Right renal pelvis (tissue), 4 donors: Measurements from ENCODE around the gene RCBTB1. TPM values are rescaled to one million over a fixed set of nuclear protein-coding genes. Genes with fewer than 3 reads are reported as not detected.
A peak's percentile ranks its signal among the peaks of the same experiment; 100 is the strongest.
"Not testable (repeated sequence)": the region's sequence is repeated elsewhere in the genome, so short reads cannot be mapped to it uniquely, and the experiment has no call there.

Experiments used
- DNase-seq, 4 donors: peaks; one replicate each; pipeline ENCODE4 v3.0.0-alpha.2; 2013; ENCODE audit warnings: low read depth in 4 of 4, low spot score in 3 of 4, missing footprints in 1 of 4
- polyA plus RNA-seq, 4 donors: library from polyadenylated mRNA; unstranded; fragments of 120-200 nt; gene quantifications; one replicate each; pipeline ENCODE4 v1.2.1, GENCODE V29; 2013; ENCODE audit not compliant: insufficient read length in 4 of 4

RCBTB1 gene
- 10 to 100 TPM; 37.2 to 47.7 (median 43.9) TPM for polyA plus RNA-seq

DNA sequence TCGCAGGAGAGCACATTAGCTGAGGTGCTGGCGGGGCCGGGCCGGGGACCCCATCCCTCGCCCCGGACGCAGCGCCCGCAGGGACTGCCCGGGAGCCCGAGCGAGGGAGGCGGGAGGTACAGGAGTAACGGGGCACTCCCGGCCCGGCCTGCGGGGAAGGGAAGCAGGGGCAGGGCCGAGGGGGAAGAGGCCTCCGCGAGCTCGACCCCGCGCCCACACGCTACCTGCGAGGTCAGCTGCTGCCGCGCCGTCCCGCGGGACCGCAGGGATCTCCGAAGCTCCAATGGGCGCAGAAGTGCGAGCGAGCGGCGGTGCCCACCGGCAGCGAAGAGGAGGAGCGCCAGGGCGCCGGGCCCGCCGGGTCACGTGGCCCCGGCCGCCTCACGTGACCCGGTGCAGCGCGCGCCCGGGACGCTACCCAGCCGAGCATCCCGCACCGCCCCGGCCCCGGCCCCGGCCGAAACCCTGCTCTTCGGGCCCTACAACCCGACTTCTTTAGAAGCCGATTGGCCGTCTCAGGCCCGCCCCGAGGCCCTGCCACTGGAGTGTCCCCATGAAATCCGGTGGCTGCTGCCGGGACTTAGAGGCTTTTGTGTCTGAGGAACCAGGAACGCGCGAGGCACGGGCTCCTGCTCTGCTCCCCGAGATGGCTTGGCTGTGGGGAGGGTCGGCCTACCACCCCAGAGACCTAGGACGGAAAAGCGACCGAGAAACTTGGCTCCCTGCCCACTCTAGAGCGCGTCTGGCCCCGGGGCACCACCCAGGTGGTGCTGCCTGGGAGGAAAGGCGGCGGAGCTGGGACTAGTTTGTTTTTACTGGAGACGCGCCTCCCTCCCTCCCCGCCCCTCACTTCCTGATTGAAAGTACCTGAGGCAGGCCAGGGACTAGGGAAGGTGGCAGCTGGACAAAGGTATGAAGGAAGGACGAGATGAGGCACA is at the start of gene RCBTB1:
TSS of gene RCBTB1 (minus strand) at position 339 of the 938 bp plus-strand sequence. CDS start 18,279 bp downstream, outside the sequence.
- DNase-seq, result peak in 3 of 4 donors; percentile 40 to 60 (median 60)

GRCh38 chr13:49633710-49634109 is 48.4 kb upstream of the RCBTB1 start:
- no peak for DNase-seq

DNA sequence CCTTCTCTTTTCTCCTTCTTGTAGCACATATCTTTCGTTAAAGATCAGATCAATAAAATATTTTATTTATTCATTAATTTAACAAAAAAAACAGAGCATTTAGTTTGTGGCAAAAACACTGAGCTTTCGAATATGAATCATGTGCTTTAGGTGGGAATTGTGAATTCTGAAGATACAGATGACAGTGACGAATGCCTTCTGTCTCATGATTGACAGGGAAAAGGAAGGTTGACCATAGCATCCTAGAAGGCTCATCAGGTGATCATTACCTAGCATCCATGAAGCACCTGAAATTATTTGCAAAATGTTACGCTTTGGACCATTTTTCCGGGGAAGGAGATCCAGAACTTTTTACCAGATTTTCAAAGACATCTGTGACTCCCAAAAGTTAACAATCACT is 46.8 kb upstream of the RCBTB1 start:
- no peak for DNase-seq

DNA sequence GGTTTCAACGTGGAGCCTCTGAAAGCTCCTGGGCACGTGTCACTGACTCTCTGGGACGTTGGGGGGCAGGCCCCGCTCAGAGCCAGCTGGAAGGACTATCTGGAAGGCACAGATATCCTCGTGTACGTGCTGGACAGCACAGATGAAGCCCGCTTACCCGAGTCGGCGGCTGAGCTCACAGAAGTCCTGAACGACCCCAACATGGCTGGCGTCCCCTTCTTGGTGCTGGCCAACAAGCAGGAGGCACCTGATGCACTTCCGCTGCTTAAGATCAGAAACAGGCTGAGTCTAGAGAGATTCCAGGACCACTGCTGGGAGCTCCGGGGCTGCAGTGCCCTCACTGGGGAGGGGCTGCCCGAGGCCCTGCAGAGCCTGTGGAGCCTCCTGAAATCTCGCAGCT is 45.2 kb upstream of the RCBTB1 start:
- no peak for DNase-seq

GRCh38 chr13:49629947-49630346 is 44.6 kb upstream of the RCBTB1 start:
- no peak for DNase-seq

- DNase-seq, result no peak
Observed at GRCh38 chr13:49629196-49629938, 44.0 kb upstream of the RCBTB1 start.

- no peak for DNase-seq
Observed at GRCh38 chr13:49627831-49628652, 42.7 kb upstream of the RCBTB1 start, which contains the start of gene ARL11. Gene ARL11 (plus strand): TSS chr13:49628507. CDS start chr13:49630448, 1,941 bp downstream.

DNA sequence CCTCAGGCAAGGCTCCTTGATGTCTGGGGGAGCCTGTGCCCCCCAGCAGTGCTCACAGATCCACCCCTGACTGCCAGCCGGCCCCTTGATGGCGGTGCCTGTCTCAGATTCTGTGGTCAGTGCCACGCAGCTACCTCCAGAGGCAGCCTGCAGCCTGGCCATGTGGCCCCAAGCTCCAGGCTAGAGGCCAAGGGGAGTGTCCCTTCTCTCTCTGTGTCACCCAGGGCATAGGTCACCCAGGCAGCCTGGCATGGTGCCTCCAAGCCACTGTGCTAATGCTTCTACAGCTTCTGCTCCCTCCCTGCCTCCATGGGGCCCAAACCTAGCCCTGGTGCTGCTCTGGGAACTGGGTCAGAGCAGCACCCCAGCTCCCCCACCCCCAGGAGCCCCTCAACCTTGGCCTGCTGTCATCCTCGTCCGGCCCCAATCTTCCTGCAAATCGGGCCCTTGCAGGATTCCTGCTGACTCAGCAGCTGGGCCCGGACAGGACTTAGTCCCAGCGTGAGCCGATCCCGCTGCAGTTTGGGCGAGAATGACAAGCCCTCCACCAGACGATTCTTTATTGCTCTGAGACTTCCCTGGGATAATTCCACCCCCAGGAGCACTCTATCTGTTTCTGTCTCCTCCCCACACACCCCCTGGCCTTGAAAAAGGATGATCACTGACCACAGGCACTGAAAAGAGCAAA is 40.2 kb upstream of the RCBTB1 start:
- no peak for DNase-seq

GRCh38 chr13:49624229-49624628 is 38.9 kb upstream of the RCBTB1 start:
- DNase-seq, result no peak

GRCh38 chr13:49622174-49622946 is 37.0 kb upstream of the RCBTB1 start:
- DNase-seq, result no peak

DNA sequence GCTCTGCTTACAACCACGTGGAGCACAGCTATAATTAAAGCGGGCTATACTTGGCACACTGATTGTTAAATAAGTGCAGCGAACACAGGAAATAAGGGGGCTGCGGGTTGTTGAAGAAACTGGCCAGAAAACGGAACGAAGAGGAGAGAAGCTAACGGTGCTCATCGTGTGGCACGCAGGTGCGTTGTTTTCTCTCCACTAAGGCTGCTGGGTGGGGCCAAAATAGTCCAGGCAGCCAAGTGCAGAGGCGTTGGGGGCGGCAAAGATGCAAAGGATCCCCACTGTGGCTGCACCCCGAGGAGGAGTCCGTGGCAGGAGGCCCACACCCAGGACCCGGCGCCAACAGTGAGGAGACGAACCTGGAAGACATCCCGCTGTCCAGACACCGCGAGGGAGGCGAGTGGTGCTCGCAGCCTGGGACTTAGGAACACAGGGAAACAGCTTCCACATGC is 34.8 kb upstream of the RCBTB1 start:
- DNase-seq, result no peak

- DNase-seq, result no peak
Observed at GRCh38 chr13:49616676-49617065, 31.3 kb upstream of the RCBTB1 start.

- no peak for DNase-seq
Observed at GRCh38 chr13:49615836-49616675, 30.7 kb upstream of the RCBTB1 start.

GRCh38 chr13:49612042-49612441 is 26.7 kb upstream of the RCBTB1 start:
- DNase-seq, result not testable (repeated sequence)

GRCh38 chr13:49610176-49610575 is 24.8 kb upstream of the RCBTB1 start:
- DNase-seq, result no peak

GRCh38 chr13:49608651-49609331 is 23.4 kb upstream of the RCBTB1 start:
- DNase-seq, result no peak

DNA sequence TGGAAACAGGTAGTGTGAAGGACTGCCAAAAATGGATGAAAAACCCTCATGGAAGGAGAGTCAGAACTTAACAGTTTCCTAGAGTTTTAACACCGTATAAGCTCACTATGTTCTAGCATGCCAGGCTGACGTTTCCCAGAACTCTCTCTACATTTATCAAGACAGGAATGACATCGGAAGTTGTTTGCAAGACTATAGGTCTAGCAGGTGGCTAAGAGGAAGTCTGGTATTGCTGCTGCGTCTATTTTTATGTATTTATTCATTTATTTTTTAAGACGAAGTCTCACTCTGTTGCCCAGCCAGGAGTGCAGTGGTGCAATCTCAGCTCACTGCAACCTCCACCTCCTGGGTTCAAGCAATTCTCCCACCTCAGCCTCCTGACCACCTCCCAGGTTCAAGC is 22.4 kb upstream of the RCBTB1 start:
- DNase-seq, result no peak
